AG09309 (cell line): Measurements from ENCODE around the gene FNDC3A.
"Not testable (repeated sequence)": the region's sequence is repeated elsewhere in the genome, so short reads cannot be mapped to it uniquely, and the experiment has no call there.

Source experiments
- DNase-seq: peaks from one replicate; pipeline ENCODE4 v3.0.0-alpha.2; 2010; ENCODE audit warnings: low read depth
- H3K4me3 ChIP-seq: 2 replicates; pipeline ENCODE4 v1.5.1; 2011; ENCODE audit warnings: mild to moderate bottlenecking, low read depth, low read length, moderate library complexity; ENCODE audit not compliant: control insufficient read depth
- TF ChIP-seq, protein P1 (sequence below): IDR thresholded peaks from 2 replicates; pipeline ENCODE4 v1.5.1; 2011; ENCODE audit warnings: mild to moderate bottlenecking, low read depth, low read length, inconsistent platforms; ENCODE audit not compliant: insufficient read depth, control insufficient read depth; ENCODE audit errors: missing control alignments

Gene FNDC3A

GRCh38 chr13:49148405-49148804 is 172.7 kb downstream of the FNDC3A start:
- no peak overlapping the region for H3K4me3 ChIP-seq
- TF ChIP-seq, protein P1, sequence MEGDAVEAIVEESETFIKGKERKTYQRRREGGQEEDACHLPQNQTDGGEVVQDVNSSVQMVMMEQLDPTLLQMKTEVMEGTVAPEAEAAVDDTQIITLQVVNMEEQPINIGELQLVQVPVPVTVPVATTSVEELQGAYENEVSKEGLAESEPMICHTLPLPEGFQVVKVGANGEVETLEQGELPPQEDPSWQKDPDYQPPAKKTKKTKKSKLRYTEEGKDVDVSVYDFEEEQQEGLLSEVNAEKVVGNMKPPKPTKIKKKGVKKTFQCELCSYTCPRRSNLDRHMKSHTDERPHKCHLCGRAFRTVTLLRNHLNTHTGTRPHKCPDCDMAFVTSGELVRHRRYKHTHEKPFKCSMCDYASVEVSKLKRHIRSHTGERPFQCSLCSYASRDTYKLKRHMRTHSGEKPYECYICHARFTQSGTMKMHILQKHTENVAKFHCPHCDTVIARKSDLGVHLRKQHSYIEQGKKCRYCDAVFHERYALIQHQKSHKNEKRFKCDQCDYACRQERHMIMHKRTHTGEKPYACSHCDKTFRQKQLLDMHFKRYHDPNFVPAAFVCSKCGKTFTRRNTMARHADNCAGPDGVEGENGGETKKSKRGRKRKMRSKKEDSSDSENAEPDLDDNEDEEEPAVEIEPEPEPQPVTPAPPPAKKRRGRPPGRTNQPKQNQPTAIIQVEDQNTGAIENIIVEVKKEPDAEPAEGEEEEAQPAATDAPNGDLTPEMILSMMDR = no peak
- DNase-seq = no peak

DNA sequence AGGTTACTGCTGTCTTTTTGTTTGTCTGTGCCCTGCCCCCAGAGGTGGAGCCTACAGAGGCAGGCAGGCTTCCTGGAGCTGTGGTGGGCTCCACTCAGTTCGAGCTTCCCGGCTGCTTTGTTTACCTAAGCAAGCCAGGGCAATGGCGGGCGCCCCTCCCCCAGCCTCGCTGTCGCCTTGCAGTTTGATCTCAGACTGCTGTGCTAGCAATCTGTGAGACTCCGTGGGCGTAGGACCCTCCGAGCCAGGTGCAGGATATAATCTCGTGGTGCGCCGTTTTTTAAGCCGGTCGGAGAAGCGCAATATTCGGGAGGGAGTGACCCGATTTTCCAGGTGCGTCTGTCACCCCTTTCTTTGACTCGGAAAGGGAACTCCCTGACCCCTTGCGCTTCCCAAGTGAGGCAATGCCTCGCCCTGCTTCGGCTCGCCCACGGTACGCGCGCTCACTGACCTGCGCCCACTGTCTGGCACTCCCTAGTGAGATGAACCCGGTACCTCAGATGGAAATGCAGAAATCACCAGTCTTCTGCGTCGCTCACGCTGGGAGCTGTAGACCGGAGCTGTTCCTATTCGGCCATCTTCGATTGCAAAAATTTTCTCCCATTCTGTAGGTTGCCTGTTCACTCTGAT is 182.4 kb downstream of the FNDC3A start:
- not testable (repeated sequence) for DNase-seq, H3K4me3 ChIP-seq

GRCh38 chr13:49163162-49163561 is 187.4 kb downstream of the FNDC3A start:
- H3K4me3 ChIP-seq, DNase-seq: not testable (repeated sequence)

GRCh38 chr13:49164712-49165111 is 189.0 kb downstream of the FNDC3A start:
- no peak for DNase-seq
- no peak overlapping the region for H3K4me3 ChIP-seq
- TF ChIP-seq, protein P1 = no peak

DNA sequence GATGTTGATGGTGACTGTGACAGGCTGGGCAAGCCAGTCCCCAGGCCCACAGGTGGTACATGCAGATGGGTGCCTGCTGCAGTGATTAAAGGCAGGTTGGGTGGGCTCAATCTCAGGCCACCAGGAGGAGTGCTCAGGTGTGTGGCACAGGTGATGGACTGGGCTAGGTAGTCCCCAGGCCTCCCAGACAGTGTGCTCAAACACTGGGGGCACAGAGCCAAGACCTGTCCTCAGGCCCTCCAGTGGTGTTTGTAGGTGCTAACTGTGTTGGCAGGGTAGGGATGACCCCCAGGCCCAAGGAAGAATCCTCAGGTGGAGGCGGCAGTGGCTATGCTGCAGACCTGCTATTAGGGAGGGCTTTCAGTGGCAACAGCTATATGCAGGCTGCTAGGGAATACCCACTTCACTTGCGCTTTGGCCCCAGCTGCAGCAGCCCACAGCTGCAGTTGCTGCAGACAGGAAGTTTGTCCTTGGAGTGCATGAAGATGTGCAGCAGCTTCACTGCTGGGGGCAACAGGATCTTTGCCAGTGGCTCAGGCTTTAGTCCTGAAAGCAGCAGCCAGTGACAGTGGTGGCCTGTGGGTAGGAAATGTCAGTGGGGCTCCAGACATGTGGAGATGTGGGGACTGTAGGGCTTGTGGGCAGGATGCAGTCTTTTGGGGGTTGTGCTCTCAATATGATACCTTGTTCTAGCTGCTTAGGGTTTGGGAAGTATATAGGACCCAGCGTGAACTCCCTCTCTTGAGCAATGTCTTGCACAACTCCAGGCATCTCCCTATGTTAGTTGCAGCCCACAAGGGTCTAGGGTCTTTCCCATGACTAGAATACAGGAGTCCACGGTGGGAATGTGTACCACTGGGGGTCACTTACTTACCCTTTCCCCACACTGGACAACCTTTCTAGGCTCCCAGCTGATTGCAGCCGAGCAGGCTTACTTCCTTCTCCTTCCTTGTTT is 190.4 kb downstream of the FNDC3A start:
- H3K4me3 ChIP-seq = no peak overlapping the region
- TF ChIP-seq, protein P1 = no peak
- DNase-seq = no peak

GRCh38 chr13:49171359-49171758 is 195.6 kb downstream of the FNDC3A start:
- H3K4me3 ChIP-seq = no peak overlapping the region
- TF ChIP-seq, protein P1 = no peak
- DNase-seq = no peak

DNA sequence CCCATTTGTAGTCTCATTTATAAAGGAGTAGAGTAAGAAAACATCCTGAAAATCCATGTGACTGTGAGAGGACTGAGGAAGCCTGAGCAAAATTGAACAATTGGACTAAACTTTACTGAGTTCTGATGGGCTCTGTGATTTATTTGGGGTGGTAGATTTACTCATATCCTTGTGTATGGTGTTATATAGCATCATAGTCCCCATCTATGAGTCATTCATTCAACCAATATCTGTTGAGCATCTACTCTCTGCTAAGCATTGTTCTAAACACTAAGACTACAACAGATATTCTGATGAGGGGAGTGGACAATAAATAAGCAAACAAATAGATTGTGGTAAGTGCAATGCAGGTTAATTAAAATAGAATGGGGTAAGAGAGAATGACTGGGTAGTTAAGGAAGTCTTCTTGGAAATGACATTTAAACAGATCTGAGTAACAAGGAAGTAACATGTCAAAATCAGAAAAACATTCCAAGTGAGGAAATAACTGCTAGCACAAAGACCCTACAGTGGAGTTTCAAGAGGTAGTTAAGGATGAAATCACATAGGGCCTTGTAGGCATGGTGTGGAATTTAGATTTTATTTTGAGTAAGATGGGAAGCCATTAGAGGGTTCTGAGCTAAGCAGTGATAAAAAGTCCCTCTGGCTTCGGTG is 208.1 kb downstream of the FNDC3A start:
- no peak overlapping the region for H3K4me3 ChIP-seq
- TF ChIP-seq, protein P1 = no peak
- no peak for DNase-seq
